Measurements from ENCODE around the gene KRT13.
A peak's percentile ranks its signal among the peaks of the same experiment; 100 is the strongest.

Gene KRT13

DNA sequence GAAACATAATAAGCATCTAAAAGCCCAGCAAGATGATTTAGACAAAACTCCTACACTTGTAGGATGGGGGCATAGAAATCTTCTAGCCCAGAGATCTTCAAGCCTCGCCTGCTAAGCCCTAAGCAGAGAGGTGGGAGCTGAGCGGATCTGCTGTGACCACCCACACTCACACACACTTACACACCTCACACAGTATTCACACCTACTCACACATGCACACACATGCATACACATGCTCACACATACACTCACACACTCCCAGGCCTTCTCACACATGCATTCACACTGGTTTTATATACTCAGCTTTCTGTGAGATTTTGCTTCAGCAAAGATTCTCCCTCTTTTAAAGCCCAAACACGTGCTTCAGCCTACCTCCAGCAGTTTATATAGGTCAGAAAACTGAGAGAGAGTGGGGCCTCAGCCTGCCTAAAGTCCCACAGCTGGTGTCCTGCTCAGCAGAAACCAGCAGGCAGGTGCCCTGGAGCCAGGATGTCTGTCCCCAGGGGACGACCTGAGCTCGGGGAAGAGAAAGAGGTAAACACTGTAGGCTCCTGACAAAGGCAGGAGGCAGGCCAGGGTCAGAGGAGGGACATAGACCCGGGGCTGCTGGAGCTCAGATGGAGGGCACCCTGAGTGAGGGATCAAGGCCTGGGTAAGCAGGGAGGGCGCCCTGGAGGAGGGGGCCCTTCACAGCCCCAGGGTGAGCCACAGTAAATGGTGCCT is 34.7 kb upstream of the KRT13 start:
- in situ Hi-C loops (cut with HindIII; ENCODE audit: low pct_ligation_motif_present, low pct_unique_long_range_greater_than_20kb, low sequenced_read_pairs), result no loop called here
- DNase-seq, result no peak

DNA sequence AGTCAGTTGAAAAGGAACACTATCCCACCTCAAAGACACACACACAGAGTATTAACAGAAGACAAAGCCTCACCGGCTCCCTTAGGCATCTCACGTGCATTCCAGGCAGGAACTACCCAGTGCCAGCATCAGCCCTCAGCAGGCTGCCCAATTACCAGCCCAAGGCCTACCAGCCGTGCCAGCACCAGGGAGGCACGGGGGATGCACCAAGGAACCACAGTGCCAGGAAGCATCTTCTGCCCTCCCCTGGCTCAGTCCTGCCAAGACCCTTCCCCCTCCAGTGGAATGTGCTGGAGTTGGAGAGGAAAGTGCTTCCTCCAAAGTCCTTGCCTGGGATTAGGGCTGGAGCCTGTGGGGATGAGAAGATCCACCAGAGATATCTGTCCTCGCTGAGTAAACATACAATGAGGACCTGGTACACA is 33.7 kb upstream of the KRT13 start:
- peak; percentile 52 for DNase-seq
- in situ Hi-C loops (cut with HindIII; ENCODE audit: low pct_ligation_motif_present, low pct_unique_long_range_greater_than_20kb, low sequenced_read_pairs), result no loop called here

DNA sequence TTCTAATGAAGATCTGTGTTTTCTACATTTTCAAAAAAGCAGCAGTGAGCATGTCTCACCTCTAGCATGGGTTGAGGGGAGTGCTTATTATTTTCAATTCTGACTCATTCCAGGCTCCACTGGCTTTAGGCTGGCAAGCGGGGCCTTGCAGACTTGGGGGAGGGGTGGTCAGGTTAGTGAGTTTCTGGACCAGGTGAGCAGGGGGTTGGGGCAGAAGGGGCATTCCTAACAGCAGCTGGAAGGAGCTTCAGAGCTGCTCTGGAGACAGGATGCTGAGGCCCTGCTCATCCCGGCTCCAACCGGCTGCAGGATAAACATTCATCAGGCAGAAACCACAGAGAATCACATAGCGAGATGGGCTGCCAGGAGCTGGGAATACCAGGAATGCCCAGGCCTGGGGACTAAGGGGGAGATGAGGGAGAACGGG is 33.2 kb upstream of the KRT13 start:
- DNase-seq, result peak; percentile 74
- in situ Hi-C loops (cut with HindIII; ENCODE audit: low pct_ligation_motif_present, low pct_unique_long_range_greater_than_20kb, low sequenced_read_pairs), result no loop called here

DNA sequence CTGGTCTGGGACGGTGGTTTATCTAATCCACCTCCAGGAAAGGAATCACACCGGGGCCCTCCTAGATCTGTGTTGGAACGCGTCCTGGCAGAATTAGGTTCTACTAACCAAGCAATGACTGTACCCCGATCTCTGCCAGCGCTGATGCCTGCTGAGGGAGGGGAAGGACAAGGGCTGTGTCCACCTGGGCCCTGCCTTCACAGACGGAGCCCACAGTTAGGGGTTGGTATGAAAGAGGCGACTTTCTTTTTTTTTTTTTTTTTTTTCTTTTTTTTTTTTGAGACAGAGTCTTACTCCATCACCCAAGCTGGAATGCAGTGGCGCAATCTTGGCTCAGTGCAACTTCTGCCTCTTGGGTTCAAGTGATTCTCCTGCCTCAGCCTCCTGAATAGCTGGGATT is 32.6 kb upstream of the KRT13 start:
- in situ Hi-C loops (cut with HindIII; ENCODE audit: low pct_ligation_motif_present, low pct_unique_long_range_greater_than_20kb, low sequenced_read_pairs), result no loop called here
- peak; percentile 21 for DNase-seq

DNA sequence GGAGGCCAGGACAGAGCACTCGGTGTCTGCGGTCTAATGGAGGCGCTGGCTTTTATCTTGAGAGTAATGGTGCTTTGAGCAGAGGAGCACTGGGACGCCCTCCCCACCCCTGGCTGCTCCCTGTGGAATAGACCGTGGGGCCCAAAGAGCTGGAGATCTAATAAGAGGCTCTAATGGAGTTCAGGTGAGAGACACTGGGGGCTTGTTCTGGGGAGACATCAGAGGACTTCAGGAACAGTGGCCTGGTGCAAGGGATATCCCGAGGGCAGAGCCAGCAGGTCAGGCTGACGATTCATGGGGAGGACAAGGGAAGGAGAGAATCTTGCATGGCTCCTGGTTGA is 32.2 kb upstream of the KRT13 start:
- in situ Hi-C loops (cut with HindIII; ENCODE audit: low pct_ligation_motif_present, low pct_unique_long_range_greater_than_20kb, low sequenced_read_pairs), result no loop called here
- no peak for DNase-seq

DNA sequence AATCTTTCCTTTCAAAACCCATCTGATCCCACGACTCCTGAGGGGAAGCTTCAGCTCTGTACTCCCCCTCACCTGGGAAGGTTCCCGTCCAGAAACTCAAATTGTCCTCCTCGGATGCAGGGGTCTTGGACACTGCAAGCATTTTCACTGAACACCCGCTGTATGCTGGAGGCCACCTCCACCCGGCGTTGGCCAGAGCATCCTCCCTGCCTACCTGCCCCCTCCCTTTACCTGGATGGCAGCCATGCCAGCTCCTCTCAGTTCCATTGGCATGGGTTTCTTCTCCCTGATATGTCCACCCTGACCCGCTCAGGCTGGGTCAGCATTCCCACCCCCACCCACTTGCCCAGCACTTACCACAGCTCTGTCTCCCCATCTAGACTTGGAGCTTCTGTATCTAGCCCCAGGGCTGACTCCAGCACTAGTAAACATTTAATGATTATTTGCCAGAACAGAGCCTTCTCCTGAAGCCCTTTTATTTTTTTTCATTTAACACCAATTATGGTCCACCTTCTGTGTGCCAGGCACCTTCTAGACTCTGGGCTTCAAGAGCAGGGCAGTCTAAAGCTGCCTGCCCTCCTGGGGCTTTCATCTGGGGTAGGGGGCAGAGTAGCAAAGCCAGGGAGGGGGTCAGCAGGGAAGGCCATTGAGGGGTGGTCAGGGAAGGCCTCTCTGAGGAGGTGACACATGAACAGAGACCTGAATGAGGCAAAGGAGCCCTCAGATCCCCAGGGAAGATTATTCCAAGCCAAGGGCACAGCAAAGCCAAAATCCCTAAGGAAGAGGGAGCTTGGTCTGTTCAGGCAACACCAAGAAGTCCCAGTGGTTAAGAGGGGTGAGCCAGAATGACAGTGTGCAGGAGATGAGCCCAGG is 31.6 kb upstream of the KRT13 start:
- DNase-seq, result no peak
- in situ Hi-C loops (cut with HindIII; ENCODE audit: low pct_ligation_motif_present, low pct_unique_long_range_greater_than_20kb, low sequenced_read_pairs), result no loop called here

DNA sequence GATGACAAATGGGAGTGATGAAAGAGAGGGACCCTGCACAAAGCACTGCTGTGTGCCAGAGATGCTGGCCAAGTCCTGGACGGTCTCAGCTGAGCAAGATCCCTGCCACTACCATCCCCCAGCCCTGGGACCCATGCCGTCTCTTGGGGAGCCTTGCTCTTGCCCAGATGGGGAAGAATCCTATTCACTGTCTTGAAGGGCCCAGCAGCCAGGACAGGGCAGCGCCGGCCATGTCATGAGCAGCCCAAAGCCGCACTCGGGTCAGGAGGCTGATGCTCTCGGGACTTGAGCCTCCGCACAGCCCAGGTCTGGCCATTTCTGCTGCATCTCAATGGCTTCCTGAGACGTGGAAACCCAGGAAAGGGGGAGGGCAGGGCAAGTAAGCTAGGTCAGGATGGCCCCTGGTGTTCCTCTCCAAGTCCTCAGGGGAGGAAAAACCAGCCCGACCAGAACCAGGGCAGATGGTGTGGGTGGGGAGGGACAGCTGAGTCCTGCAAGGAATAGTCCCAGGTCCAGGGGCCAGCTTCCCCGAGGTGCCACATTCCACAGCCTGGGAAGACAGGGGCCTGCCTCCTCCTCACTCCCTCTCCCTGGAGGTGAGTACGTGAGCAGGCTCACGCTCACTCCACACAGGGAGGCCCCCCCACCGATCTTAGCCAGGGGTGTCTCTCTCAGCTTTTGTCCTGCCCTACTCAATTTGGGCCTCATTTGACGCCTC is 30.5 kb upstream of the KRT13 start:
- in situ Hi-C loops (cut with HindIII; ENCODE audit: low pct_ligation_motif_present, low pct_unique_long_range_greater_than_20kb, low sequenced_read_pairs), result no loop called here
- no peak for DNase-seq

DNA sequence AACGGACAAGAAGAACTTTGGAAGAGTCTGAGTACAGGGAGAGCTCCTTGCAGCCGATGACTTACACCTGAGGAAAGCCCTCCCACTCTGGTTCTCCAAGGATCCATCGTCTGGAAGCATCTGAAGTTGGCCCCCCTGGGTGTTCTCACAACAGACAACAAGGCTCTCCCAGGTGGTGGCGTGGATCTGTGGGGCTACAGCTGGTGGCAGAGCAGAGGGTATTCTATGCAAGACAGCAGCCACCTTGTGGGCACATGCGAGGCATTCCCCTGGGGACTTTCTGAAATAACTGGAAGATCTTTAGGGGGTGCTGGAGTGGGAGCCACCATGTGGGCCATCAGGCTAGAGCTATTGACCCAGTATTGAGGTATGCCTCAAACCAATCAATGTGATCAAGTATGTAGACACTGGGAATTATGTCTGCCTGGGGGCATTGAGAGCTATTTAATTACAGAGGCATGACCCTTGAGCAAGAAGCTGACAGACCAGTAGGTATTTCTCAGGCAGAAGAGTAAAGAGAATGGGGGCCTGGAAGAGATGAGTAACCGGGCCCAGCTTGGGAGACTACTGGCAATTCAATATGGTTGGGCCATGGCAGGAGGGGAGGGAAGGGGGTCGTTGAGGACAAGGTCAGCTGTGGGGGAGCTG is 29.6 kb upstream of the KRT13 start:
- in situ Hi-C loops (cut with HindIII; ENCODE audit: low pct_ligation_motif_present, low pct_unique_long_range_greater_than_20kb, low sequenced_read_pairs), result no loop called here
- no peak for DNase-seq

DNA sequence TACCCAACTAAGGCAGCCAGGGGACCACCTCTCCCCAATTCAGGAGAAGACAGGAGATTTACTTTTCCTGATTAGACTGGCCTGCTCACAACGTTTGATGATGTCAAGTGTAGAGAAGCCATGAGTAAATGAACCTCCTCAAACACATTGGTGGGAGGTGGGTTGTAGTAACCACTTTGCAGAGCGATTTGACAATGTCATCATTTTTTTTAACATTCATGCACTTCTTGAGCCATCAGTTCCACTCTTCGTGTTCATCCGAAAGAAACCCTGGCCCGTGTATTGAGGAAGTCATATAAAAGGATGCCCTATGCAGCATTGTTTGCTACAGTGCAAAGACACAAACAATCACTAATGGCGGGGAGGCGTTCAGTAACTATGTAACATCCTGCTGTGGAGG is 28.2 kb upstream of the KRT13 start:
- in situ Hi-C loops (cut with HindIII; ENCODE audit: low pct_ligation_motif_present, low pct_unique_long_range_greater_than_20kb, low sequenced_read_pairs), result no loop called here
- no peak for DNase-seq

DNA sequence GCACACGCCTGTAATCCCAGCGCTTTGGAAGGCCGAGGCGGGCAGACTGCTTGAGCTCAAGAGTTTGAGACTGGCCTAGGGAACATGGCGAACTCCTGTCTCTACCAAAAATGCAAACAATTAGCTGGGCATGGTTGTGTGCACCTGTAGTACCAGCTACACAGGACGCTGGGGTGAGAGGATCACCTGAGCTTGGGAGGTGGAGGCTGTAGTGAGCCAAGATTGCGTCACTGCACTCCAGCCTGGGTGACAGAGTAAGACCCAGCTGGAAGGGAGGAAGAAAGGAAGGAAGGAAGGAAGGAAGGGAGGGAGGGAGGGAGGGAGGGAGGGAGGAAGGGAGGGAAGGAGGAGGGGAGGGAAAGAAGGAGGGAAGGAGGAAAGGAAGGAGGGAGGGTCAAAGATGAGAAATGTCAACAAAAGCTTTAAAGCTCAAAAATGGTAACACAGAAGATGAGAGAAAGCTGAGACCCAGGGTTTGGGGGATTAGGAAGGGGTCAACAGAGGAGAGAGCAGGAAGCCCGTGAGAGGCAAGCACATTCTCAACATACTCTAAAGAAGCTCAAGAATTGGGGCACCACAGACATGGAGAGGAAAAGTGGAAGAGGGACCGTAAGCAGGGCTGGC is 27.6 kb upstream of the KRT13 start:
- no peak for DNase-seq
- in situ Hi-C loops (cut with HindIII; ENCODE audit: low pct_ligation_motif_present, low pct_unique_long_range_greater_than_20kb, low sequenced_read_pairs), result no loop called here

DNA sequence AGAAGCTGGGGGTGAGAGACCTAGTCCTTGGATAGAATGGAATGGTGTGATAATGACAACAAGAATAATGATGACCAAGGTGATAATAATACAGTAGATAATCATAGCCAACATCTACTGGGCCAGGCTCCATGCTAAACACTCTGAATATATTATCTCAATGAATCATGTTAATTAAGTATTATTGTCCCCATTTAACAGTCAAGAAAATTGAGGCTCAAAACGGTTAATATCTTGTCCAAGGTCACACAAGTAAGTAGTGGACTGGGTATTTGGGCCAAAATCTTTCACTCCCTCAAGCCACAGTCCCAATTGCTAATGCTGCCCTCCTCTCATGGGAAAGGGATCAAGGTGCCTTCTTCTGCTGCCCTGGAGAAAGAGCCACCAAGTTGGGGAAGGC is 26.6 kb upstream of the KRT13 start:
- DNase-seq, result no peak
- in situ Hi-C loops (cut with HindIII; ENCODE audit: low pct_ligation_motif_present, low pct_unique_long_range_greater_than_20kb, low sequenced_read_pairs), result no loop called here

DNA sequence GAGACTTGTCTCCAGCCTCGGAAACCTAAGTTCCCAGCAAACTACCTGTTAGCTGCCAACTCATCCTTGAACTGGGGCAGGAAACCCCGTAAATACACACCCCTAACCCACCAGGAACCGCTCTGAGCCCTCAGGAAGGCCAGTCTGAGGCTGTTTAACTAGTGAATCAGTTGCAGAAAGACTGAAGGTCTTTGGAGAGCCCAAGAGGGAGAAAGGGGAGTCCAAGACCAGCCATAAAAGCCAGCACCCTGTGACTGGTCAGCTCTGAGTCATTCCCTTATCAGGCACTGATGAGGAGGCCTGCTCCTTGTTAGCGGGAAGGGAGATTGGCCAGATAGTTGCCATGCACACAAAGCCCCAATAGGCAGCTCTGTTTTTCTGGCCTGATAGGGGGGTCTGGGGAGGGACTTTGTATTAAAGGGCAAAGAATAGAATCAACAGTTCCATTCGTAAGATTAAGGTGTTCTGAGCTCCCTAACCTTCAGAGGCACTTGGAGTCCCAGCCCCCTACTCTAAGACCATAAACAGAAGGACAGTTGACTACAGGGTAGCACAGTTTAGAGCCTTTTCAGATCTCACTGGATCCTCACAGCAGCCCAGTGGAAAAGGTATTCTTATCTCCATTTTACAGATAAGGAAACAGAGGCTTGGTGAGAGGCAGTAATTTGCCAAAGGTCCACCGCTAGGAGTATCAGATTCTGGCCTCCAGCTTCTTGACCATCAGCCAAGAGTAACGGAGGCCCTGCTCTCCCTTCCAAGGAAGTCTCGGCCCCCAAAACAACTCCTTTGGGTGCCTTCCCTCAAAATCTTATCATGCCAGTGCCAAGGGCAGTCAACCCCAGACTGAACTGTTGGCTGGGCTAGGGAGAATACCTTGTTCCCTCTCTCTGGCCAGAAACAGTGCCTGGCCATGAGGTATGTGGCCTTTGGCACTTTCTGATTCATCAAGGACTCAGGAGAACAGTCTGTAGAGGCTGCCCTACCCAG is 24.9 kb upstream of the KRT13 start:
- peak; percentile 97 for DNase-seq
- in situ Hi-C loops (cut with HindIII; ENCODE audit: low pct_ligation_motif_present, low pct_unique_long_range_greater_than_20kb, low sequenced_read_pairs), result no loop called here

DNA sequence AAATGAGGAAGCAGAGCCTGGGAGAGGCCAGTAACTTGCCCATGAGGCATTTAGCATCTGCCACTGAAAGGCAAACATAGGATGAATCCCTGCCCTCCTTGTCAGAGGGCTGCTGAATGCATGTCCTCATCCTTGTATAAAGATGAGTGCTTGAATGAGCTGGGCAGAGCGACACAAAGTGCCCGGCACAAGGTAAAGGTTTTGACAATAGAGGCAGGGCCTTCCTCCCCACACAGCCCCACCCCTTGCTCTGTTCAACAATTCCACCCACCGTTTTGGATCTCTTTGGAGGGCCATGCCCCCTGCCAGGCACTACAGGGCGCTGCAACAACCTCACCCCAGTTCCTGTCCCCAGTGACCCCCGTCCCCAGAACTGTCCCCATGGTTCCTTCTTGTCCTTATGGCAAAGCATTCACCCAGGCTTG is 24.1 kb upstream of the KRT13 start:
- in situ Hi-C loops (cut with HindIII; ENCODE audit: low pct_ligation_motif_present, low pct_unique_long_range_greater_than_20kb, low sequenced_read_pairs), result no loop called here
- peak; percentile 14 for DNase-seq

DNA sequence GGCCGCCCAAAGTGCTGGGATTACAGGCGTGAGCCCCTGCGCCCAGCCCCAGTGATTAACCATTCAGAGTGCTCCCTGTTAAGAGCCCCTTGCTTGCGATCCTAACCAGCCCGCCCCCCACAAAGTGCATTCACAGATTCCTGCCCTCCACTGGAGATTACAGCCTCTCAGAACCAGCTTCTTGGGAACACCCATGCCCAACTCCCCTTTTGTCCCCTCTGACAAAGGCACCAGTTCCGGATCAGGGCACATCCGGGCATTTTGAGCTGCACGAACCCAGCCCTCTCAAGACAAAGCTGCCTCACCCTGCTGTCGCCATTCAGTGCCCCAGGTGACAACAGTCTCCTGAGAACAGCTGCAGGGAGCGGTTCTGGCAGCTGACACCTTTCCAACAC is 23.5 kb upstream of the KRT13 start:
- DNase-seq, result no peak
- in situ Hi-C loops (cut with HindIII; ENCODE audit: low pct_ligation_motif_present, low pct_unique_long_range_greater_than_20kb, low sequenced_read_pairs), result no loop called here

DNA sequence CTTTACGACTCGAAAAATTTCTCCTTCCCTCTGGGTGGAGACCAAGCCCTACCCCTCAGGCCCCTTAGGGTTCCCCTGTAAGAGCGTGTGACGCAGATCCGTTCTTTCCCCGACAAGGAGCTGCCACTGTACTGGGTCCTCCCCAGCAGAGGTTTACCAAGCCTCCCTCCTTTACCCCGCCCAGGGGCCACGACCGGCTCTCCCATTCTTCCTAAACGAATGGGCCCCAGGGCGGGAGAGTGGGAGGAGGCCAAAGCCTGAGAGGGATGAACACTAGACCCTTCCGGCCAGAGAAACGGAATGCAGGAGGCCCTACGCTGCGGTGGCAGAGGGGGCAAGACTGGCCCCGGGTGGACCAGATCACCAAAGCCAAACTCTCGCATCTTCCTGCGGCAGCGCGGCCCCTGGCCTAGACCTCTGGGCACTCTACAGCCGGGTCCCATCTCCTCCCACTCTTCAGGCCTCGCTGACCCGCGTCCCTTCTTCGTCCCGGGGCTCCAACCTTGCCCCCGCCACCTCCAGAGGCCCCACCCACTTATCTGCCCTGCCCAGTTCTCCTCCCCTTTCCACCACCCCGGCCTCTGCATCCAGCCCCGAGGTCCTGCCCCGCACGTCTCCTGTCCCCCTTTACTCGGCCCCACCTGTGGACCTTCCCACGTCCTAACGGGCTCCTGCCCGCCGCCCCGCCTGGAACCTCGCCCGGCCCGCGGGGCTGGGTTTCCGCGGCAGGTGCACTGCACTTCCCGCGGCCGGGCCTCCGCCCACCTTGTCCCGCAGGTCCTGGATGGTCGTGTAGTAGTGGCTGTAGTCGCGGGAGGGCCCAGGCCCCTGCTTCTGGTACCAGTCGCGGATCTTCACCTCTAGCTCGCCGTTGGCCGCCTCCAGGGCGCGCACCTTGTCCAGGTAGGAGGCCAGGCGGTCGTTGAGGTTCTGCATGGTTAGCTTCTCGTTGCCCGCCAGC is 21.9 kb upstream of the KRT13 start:
- peak; percentile 58 for DNase-seq
- in situ Hi-C loops (cut with HindIII; ENCODE audit: low pct_ligation_motif_present, low pct_unique_long_range_greater_than_20kb, low sequenced_read_pairs), result no loop called here

DNA sequence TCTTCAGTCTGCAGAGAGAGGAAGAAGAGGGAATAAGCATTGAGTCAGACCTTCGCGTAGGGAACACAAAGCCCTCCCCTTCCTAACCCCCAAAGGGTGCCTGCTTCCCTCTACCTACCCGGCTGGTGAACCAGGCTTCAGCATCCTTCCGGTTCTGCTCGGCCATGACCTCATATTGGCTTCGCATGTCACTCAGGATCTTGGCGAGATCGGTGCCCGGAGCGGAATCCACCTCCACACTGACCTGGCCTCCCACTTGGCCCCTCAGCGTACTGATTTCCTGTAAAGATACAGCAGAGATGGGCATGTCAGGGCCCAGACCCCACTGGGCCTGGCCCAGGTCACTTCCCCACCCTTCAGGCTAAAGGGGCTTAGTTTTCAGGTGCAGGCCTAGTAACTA is 18.8 kb upstream of the KRT13 start:
- in situ Hi-C loops (cut with HindIII; ENCODE audit: low pct_ligation_motif_present, low pct_unique_long_range_greater_than_20kb, low sequenced_read_pairs), result no loop called here
- DNase-seq, result no peak

Data from ACHN (cell line).